Prostate gland (tissue), 2 donors: Measurements from ENCODE around the gene ALDH3B1. TPM values are rescaled to one million over a fixed set of nuclear protein-coding genes. Genes with fewer than 3 reads are reported as not detected.

ENCODE experiments used
- DNase-seq: peaks from one replicate; pipeline ENCODE4 v3.0.0-alpha.2; 2019; ENCODE audit warnings: low spot score
- H3K27ac ChIP-seq, 2 donors: fragments of 200-600 bp; sonication (generic); 2 replicates each; pipeline ENCODE4 v1.5.1; 2017 to 2019
- H3K27me3 ChIP-seq: fragments of 200-600 bp; sonication (generic); replicated peaks from 2 replicates; pipeline ENCODE4 v1.5.1; 2019; ENCODE audit not compliant: insufficient read depth
- H3K36me3 ChIP-seq, 2 donors: fragments of 200-600 bp; sonication (generic); 1 replicate in 1 of 2; 2 replicates in 1 of 2; pipeline versions ENCODE4 v1.5.1 to v1.8.1; 2017 to 2019
- H3K4me1 ChIP-seq: fragments of 200-600 bp; sonication (generic); replicated peaks from 2 replicates; pipeline ENCODE4 v1.5.1; 2019
- H3K4me3 ChIP-seq, 2 donors: fragments of 200-600 bp; sonication (generic); 2 replicates each; pipeline ENCODE4 v1.5.1; 2017 to 2019
- H3K9me3 ChIP-seq: fragments of 200-600 bp; sonication (generic); 2 replicates; pipeline ENCODE4 v1.5.1; 2017
- CTCF ChIP-seq, 4 experiments: fragments of 200-600 bp in 2 of 4; fragments of 450-650 bp in 2 of 4; sonication (generic) in 2 of 4; IDR thresholded peaks; 1 replicate in 3 of 4; 2 replicates in 1 of 4; pipeline ENCODE4 v1.5.1; 2016 to 2019; ENCODE audit warnings: antibody characterized with exemption in 4 of 4, mild to moderate bottlenecking in 2 of 4, moderate library complexity in 2 of 4
- POLR2A ChIP-seq: fragments of 450-650 bp; IDR thresholded peaks from one replicate; pipeline ENCODE4 v1.6.1; 2016; ENCODE audit warnings: antibody characterized with exemption, mild to moderate bottlenecking
- POLR2AphosphoS5 ChIP-seq: sonication (generic); formaldehyde crosslinking; IDR thresholded peaks from one replicate; pipeline ENCODE4 v1.6.1; 2017; ENCODE audit warnings: antibody characterized with exemption
- WGBS: methylation state at CpG from one replicate; pipeline ENCODE4 v1.1.5; 2018; 5-methylcytosine and 5-hydroxymethylcytosine counted together
- intact Hi-C: fragments of 100-400 bp; cut with DNase I; formaldehyde crosslinking; loops from one replicate; pipeline ENCODE4 v1.14.2; 2022
- total RNA-seq, 2 donors: library from RNA; depleted of rRNA; stranded (reverse); fragments of >200 nt; gene quantifications; one replicate each; pipeline ENCODE4 v1.1.0, GENCODE V29; 2016

ALDH3B1 gene
- total RNA-seq, 2 donors from 2014 or later = 7.2 to 7.9 TPM

- intact Hi-C loops = no loop called here
- H3K27ac ChIP-seq = no peak overlapping the region
- H3K27me3 ChIP-seq = no peaks in the 10 kb centered on the region
- H3K4me3 ChIP-seq = no peak overlapping the region
- H3K4me1 ChIP-seq = peaks cover 5% of the 10 kb centered on the region
- no peaks in the 10 kb centered on the region for H3K36me3 ChIP-seq
- 90% methylated on average over 5 of the region's 5 CpGs for WGBS
- DNase-seq = no peak
- H3K9me3 ChIP-seq = no peaks in the 10 kb centered on the region
- TF ChIP-seq CTCF (IDR thresholded peaks at IDR 0.05) (no peak), POLR2AphosphoS5 (no peak), POLR2A (no peak)
Observed at GRCh38 chr11:68025047-68025446, 14.9 kb downstream of the ALDH3B1 start.

- Histone ChIP-seq H3K36me3 (no peaks in the 10 kb centered on the region), H3K9me3 (no peaks in the 10 kb centered on the region), H3K27me3 (no peaks in the 10 kb centered on the region), H3K27ac (no peak overlapping the region), H3K4me1 (peaks cover 9% of the 10 kb centered on the region), H3K4me3 (no peak overlapping the region)
- TF ChIP-seq CTCF (IDR thresholded peaks at IDR 0.05) = no peak
- no peak for TF ChIP-seq POLR2A
- no peak for TF ChIP-seq POLR2AphosphoS5
- intact Hi-C loops = no loop called here
- 90% methylated on average over 18 of the region's 18 CpGs for WGBS
- DNase-seq = no peak
Observed at GRCh38 chr11:68026391-68027105, 16.4 kb downstream of the ALDH3B1 start.

GRCh38 chr11:68027667-68028066, 17.5 kb downstream of the ALDH3B1 start:
- H3K4me3 ChIP-seq = no peak overlapping the region
- no peak for DNase-seq
- no peak for TF ChIP-seq POLR2AphosphoS5
- no peak for TF ChIP-seq POLR2A
- WGBS = 96% methylated on average over 20 of the region's 21 CpGs
- no peaks in the 10 kb centered on the region for H3K9me3 ChIP-seq
- H3K27ac ChIP-seq = no peak overlapping the region
- peaks cover 17% of the 10 kb centered on the region for H3K4me1 ChIP-seq
- no peaks in the 10 kb centered on the region for H3K36me3 ChIP-seq
- intact Hi-C loops = no loop called here
- no peaks in the 10 kb centered on the region for H3K27me3 ChIP-seq

- no peak for DNase-seq
- TF ChIP-seq CTCF (IDR thresholded peaks at IDR 0.05) = no peak
- no peak for TF ChIP-seq POLR2AphosphoS5
- no peak for TF ChIP-seq POLR2A
- peaks cover 17% of the 10 kb centered on the region for H3K4me1 ChIP-seq
- 86% methylated on average over 12 of the region's 12 CpGs for WGBS
- no peak overlapping the region for H3K27ac ChIP-seq
- H3K27me3 ChIP-seq = no peaks in the 10 kb centered on the region
- H3K36me3 ChIP-seq = peaks cover 0 to 5% of the 10 kb centered on the region in 2 donors
- intact Hi-C loops = no loop called here
- no peak overlapping the region for H3K4me3 ChIP-seq
- no peaks in the 10 kb centered on the region for H3K9me3 ChIP-seq
Observed at GRCh38 chr11:68028802-68029545, 18.8 kb downstream of the ALDH3B1 start.

GRCh38 chr11:68030318-68031143, 20.4 kb downstream of the ALDH3B1 start, which contains the start of gene NDUFS8:
NDUFS8 (plus strand) TSS chr11:68030681; CDS start chr11:68032152, 1,471 bp downstream.
- intact Hi-C loops = no loop called here
- H3K4me1 ChIP-seq = peaks cover 17% of the 10 kb centered on the region
- H3K27ac ChIP-seq = peak within 1 kb of the TSS; percentile 77 to 83
- H3K9me3 ChIP-seq = no peaks in the 10 kb centered on the region
- under 1% methylated on average over 51 of the region's 56 CpGs for WGBS
- peak; percentile 93 for TF ChIP-seq POLR2AphosphoS5
- TF ChIP-seq CTCF (IDR thresholded peaks at IDR 0.05) = peak in 1 of 4 experiments; percentile 23
- TF ChIP-seq POLR2A = peak; percentile 56
- DNase-seq = peak; percentile 98
- H3K4me3 ChIP-seq = peak within 1 kb of the TSS; percentile 62 to 76
- H3K27me3 ChIP-seq = no peaks in the 10 kb centered on the region
- H3K36me3 ChIP-seq = peaks cover 0 to 8% of the 10 kb centered on the region in 2 donors
